ENCODE data around the gene NEURL3.

GRCh38 chr2:96503637-96504243 lies 1.4 kb downstream of the NEURL3 start:
- TF ChIP-seq SPI1 (IDR thresholded peaks at IDR 0.05; ENCODE audit: low read depth, low read length) (no peak), POLR2A (IDR thresholded peaks at IDR 0.05; ENCODE audit: low read depth, low read length) (no peak), POLR2AphosphoS5 (IDR thresholded peaks at IDR 0.05; ENCODE audit: low read depth, low read length) (no peak)

Measured in GM12891 (cell line).